PC-9 (cell line): Measurements from ENCODE around the gene PRR19.

Experiments
- EZH2 ChIP-seq: fragments of 200-600 bp; sonication (generic); IDR thresholded peaks from 2 replicates; pipeline ENCODE4 v1.8.0; 2017; ENCODE audit warnings: antibody characterized with exemption, low read depth
- TF ChIP-seq, protein P1 (sequence below): fragments of 200-600 bp; sonication (generic); conservative IDR thresholded peaks from 2 replicates; pipeline ENCODE4 v1.6.1; 2017; ENCODE audit warnings: mixed run types, antibody characterized with exemption, mild to moderate bottlenecking, moderate library complexity

DNA sequence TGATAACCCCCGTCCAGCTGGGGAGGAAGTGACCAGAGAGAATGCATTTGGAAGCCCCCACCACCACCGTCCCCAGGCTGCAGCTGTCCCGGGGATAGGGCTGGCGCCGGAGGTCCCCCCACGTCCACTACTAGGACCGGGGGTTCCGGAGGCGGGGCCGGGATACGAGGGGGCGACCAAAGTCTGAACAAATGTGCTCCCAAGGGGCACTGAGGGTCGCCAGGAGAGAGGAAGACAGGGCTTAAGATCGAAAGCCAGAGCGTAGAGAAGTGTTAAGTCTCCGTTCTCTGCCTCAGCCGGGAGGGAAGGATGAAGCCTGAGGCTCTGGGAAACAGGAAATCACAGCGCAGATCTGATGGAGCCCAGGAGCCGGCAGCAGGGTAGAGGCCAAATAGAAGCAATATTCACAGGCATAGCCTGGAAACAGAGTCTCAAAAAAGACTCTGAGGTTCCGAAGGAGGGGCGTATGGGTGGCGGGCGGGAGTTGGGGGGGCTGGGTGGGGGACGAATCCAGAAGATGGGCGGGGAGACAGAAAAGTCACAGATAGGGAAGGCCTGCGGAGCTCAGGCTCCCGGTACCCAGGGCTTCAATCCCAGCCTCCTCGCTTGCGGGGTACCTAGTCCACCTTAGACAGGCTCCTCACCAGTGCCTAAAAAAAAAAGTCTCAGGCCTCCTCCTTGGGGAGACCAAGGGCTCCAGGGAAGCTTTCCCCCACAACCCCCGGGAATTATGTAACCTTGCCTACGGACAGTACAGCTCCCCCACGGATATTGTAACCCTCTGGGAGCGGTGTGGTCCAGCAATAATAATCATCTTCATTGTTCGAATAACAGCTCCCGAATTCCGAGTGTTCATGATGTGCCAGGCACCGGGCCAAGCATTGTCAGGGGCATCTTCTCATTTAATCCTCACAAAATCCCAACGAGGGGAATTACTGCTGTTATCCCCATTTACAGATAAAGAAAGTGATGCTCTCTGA lies 45.9 kb upstream of the PRR19 start:
- TF ChIP-seq, protein P1, sequence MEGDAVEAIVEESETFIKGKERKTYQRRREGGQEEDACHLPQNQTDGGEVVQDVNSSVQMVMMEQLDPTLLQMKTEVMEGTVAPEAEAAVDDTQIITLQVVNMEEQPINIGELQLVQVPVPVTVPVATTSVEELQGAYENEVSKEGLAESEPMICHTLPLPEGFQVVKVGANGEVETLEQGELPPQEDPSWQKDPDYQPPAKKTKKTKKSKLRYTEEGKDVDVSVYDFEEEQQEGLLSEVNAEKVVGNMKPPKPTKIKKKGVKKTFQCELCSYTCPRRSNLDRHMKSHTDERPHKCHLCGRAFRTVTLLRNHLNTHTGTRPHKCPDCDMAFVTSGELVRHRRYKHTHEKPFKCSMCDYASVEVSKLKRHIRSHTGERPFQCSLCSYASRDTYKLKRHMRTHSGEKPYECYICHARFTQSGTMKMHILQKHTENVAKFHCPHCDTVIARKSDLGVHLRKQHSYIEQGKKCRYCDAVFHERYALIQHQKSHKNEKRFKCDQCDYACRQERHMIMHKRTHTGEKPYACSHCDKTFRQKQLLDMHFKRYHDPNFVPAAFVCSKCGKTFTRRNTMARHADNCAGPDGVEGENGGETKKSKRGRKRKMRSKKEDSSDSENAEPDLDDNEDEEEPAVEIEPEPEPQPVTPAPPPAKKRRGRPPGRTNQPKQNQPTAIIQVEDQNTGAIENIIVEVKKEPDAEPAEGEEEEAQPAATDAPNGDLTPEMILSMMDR: no peak
- no peak for TF ChIP-seq EZH2
